Activated CD4-positive, CD25-positive, alpha-beta regulatory T cell (primary cell): ENCODE results near the gene DCUN1D1.

ENCODE experiments used
- DNase-seq, 4 experiments: peaks; one replicate each; lab custom pipeline; 2025; lab: John Stamatoyannopoulos, UW

The DCUN1D1 gene

GRCh38 chr3:182971637-182972036 lies 8.7 kb downstream of the DCUN1D1 start:
- no peak for DNase-seq

GRCh38 chr3:182970811-182971418 lies 9.4 kb downstream of the DCUN1D1 start:
- DNase-seq: no peak

DNA sequence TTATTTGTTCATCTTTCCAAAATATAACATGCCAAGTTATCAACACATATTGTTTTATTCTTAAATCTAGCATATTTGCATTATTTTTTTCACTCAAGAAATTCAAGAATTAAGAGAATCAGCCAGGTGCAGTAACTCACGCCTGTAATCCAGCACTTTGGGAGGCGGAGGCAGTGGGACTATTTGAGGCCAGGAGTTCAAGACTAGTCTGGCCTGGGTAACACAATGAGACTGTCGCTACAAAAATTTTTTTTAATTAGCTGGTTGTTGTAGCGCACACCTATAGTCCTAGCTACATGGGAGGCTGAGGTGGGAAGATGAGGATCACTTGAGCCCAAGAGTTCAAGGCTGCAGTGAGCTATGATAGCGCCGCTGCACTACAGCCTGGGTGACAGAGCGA lies 10.5 kb downstream of the DCUN1D1 start:
- DNase-seq: no peak

- DNase-seq: no peak
Observed at GRCh38 chr3:182969277-182969676, 11.1 kb downstream of the DCUN1D1 start.

DNA sequence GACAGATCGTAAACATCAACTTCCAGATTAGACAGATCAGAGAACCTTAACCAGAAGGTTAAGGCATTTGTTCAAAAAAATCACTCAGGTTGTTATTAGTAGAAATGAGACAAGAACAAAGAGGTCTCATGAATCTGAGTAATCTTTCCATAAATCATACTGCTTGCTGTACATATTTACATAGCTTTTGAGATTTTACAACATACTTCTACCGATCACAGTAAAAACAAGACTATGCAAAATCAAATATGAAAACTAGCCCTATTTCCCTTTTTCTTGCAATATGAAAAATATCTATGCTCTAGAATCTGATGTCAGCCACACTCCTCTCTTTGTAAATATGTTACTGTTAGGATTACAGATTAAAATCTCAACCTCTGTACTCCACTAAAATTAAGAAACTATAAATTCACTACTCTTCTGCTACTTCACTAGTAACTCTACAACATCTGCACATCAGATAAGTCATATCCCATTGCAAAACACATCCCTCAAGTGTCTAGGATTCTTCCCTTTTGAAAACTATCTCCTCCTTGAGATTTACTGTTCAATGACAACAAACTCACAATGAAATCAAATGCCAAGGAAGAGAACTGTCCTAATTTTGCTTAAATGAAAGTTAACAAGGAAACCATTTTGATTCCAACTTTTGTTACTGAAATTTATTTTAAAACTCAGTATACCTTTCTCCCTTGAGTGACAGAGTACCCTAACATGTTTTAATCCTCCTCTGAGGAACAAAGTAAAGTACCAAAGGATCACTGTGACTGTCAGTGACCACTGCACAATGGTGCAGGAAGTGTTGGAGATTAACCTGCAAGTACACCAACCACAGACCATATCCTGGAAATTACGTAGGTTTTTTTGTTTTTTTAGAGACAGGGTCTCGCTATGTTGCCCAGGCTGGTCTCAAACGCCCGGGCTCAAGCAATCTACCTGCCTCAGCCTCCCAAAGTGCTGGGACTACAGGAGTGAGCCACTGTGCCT lies 12.8 kb downstream of the DCUN1D1 start:
- DNase-seq: no peak

DNA sequence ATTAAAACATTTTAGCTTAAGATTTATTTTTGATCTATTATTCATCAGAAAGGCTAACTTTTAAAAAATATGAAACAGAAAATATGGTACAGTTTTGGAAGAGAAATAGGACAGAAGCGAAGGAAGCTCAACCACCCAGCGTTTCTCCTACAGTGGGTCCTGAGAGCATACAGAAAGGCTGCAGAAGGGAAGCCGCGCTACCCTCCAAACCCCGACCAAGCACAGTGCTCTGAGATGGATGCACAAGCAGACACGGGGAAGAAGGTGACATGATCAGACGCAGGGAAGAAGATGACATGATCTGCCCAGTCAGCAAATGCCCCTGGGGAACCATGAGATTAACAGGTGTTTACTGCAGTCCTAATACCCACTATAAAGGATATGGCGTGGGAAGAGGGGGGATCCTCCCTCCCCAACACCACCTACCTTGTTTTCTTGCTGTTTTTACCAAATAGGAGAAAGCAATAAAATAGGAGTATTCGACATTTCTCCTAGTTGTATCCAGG lies 14.4 kb downstream of the DCUN1D1 start:
- no peak for DNase-seq

DNA sequence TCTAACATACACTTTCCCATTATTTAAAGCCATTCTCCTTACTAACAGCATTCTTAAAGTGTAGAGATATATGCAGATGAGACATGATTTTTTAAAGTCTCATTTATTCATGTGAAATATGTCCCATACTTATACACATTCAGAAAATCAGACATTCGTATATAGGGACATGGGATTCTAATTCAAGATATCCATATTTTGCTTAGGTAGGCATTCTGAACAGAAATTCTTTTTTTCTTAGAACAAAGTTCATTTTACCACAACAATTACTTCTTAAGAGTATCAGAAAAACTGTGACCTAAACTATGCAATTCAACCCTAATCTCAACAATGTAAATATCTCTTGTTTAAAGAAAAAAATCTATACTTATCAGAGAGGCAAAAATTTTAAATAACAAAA lies 16.2 kb downstream of the DCUN1D1 start:
- no peak for DNase-seq

DNA sequence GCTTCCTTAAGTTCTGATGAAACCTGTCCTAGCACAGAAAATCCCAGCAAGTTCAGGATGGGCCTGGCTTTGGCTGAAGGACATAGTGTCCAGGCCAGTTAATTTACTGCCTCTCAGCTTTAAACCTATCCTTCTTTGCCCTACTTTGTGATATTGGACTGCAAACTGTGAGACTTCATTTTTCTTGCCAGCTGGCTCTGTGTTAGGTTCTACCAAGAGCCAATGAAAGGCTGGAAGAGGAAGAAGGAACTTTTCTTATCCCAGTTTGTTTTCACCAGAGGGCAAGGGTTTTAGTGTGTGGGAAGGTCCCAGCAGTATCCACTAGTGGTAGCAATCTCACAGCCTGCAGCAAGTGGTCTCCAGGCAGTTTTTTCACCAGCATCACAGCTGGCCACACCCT lies 18.2 kb downstream of the DCUN1D1 start:
- no peak for DNase-seq

- no peak for DNase-seq
Observed at GRCh38 chr3:182959474-182960350, 20.6 kb downstream of the DCUN1D1 start.

GRCh38 chr3:182957676-182958266 lies 22.6 kb downstream of the DCUN1D1 start:
- no peak for DNase-seq

DNA sequence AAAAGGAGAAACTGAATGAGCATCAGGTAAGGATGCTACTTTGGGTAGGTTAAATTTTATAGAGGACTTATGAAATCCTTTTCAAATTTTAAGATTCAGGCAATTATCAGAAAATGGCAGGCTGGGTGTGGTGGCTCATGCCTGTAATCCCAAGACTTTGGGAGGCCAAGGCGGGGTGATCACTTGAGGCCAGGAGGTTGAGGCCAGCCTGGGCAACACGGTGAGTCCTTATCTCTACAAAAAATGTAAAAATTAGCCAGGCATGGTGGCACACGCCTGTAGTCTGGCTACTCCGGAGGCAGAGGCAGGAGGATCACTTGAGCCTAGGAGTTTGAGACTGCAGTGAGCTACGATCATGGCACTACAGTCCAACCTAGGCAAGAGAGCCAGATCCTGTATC lies 23.1 kb downstream of the DCUN1D1 start:
- no peak for DNase-seq

- no peak for DNase-seq
Observed at GRCh38 chr3:182954553-182955235, 25.6 kb downstream of the DCUN1D1 start.

GRCh38 chr3:182949688-182950087 lies 30.6 kb downstream of the DCUN1D1 start:
- no peak for DNase-seq

DNA sequence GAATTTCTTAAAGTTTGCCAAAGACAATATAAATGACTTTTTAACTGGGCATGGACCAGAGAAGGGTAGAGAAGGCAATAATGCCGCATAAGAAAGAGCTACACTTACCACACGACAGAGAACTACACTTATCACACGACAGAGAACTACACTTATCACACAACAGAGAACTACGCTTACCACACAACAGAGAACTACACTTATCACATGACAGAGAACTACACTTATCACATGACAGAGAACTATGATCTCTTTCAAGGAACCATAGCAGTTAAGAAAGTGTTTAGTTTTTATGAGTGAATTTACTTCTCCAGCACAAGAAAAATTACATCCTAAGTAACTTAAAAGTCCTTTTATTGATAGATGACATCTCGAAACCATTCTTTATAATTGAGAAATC lies 32.0 kb downstream of the DCUN1D1 start:
- no peak for DNase-seq

DNA sequence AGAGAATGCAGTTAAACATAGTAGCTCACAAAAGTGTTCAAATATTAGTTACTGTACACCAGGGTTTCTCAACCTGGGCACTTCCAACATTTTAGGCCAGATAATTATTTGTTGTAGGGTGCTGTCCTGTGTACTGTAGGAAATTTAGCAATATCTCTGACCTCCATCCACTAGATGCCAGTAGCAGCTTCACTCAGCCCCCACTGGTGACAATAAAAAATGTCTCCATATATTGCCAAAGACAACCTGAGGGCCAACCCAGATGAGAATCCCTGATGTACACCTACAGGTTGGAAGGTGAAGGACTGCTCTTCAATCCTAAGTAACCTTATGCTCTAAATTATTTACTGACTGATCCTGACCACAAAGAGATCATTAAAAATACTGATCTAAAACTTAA lies 32.5 kb downstream of the DCUN1D1 start:
- DNase-seq: no peak

- no peak for DNase-seq
Observed at GRCh38 chr3:182941719-182942118, 38.6 kb downstream of the DCUN1D1 start.

- no peak for DNase-seq
Observed at GRCh38 chr3:182940266-182940808, 40.0 kb downstream of the DCUN1D1 start.

DNA sequence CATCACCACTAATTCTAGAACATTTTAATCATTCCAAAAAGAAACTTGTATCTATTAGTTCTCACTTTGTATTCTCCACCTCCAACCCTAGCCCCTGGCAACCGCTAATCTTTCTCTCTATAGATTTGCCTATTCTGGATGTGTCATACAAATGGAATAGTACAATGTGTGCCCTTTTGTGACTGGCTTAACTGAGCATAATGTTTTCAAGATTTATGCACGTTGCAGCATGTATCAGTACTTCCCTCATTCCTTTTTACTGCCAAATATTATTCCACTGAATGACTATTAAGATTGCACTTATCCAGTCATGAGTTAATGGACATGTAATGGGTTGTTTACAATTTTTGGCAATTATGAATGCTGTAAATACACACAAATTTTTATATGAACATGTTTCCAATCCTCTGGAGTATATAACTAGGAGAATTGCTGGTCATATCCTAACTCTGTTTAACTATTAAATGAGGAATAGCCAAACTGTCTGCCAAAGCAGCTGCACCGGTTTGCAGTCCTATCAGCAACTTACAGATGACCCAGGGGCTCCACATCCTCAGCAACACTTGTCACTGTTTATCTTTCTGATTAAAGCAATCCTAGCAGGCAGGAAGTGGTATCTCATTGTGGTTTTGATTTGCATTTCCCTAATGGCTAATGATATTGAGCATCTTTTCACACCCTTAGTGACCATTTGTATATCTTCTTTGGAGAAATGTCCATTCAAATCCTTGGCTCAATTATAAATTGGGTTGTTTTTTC lies 42.9 kb downstream of the DCUN1D1 start:
- no peak for DNase-seq

- no peak for DNase-seq
Observed at GRCh38 chr3:182936918-182937285, 43.4 kb downstream of the DCUN1D1 start.

GRCh38 chr3:182936239-182936917 lies 44.0 kb downstream of the DCUN1D1 start:
- no peak for DNase-seq
